ENCODE results near the gene C6orf89.

DNA sequence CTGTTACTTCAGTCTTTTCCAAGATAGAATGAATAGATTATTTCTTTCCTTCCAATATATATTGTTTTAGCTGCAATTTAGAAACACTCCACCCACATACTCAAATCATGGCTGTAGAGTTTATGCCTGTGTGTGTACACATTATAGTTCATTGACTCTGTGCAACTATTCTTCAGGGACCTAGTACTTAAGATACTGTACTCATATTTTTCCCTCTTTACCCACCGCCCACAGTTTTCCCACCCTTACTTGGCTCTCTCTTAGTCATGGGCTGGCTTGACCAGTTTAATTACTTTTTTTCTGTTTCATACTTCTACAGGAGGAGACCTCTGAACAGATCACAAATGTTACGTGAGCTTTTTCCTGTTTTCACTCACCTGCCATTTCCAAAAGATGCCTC, 30.4 kb downstream of the C6orf89 start:
- TF ChIP-seq, protein P1, sequence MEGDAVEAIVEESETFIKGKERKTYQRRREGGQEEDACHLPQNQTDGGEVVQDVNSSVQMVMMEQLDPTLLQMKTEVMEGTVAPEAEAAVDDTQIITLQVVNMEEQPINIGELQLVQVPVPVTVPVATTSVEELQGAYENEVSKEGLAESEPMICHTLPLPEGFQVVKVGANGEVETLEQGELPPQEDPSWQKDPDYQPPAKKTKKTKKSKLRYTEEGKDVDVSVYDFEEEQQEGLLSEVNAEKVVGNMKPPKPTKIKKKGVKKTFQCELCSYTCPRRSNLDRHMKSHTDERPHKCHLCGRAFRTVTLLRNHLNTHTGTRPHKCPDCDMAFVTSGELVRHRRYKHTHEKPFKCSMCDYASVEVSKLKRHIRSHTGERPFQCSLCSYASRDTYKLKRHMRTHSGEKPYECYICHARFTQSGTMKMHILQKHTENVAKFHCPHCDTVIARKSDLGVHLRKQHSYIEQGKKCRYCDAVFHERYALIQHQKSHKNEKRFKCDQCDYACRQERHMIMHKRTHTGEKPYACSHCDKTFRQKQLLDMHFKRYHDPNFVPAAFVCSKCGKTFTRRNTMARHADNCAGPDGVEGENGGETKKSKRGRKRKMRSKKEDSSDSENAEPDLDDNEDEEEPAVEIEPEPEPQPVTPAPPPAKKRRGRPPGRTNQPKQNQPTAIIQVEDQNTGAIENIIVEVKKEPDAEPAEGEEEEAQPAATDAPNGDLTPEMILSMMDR (conservative IDR thresholded peaks at IDR 0.05 in 1 of 2, IDR thresholded peaks at IDR 0.05 in 1 of 2; ENCODE audit: low read depth in 1 of 2, low read length in 2 of 2) = no peak
- TF ChIP-seq EZH2 (IDR thresholded peaks at IDR 0.05; ENCODE audit: low read length, missing control alignments) = no peak

Measured in fibroblast of lung (primary cell).